B cell (primary cell): ENCODE results near the gene CTNNA1.

Experiments used
- EZH2 ChIP-seq: IDR thresholded peaks from 2 replicates; pipeline ENCODE4 v1.6.1; 2012; ENCODE audit warnings: borderline replicate concordance, low read depth, mild to moderate bottlenecking, moderate library complexity, low read length; ENCODE audit not compliant: insufficient read depth, poor library complexity, severe bottlenecking
- TF ChIP-seq, protein P1 (sequence below): fragments of 200-600 bp; IDR thresholded peaks from one replicate; pipeline ENCODE4 v1.8.0; 2022; ENCODE audit warnings: antibody characterized with exemption, mild to moderate bottlenecking

DNA sequence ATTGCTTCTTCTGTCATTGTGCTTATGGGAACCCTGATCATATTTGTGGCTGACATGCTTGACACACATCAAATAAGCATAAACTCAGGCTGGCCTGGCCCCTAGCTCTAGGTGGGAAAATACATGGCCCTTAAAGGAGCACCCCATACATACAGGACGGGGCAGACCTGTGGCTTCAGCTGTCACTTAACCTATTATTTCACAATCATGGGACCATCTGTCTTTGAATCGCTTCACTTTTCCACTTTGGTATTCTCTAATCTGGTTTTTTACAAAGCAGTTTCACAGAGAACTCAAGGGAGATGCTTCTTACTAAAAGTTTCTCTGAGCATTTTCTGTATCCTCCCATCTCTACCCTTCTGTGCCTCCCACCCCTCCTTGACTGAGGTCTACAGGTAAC lies 156.5 kb downstream of the CTNNA1 start:
- TF ChIP-seq, protein P1, sequence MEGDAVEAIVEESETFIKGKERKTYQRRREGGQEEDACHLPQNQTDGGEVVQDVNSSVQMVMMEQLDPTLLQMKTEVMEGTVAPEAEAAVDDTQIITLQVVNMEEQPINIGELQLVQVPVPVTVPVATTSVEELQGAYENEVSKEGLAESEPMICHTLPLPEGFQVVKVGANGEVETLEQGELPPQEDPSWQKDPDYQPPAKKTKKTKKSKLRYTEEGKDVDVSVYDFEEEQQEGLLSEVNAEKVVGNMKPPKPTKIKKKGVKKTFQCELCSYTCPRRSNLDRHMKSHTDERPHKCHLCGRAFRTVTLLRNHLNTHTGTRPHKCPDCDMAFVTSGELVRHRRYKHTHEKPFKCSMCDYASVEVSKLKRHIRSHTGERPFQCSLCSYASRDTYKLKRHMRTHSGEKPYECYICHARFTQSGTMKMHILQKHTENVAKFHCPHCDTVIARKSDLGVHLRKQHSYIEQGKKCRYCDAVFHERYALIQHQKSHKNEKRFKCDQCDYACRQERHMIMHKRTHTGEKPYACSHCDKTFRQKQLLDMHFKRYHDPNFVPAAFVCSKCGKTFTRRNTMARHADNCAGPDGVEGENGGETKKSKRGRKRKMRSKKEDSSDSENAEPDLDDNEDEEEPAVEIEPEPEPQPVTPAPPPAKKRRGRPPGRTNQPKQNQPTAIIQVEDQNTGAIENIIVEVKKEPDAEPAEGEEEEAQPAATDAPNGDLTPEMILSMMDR = no peak
- no peak for TF ChIP-seq EZH2
